Measurements from ENCODE around the gene ABHD12B. TPM values are rescaled to one million over a fixed set of nuclear protein-coding genes. Genes with fewer than 3 reads are reported as not detected.

The ABHD12B gene
- total RNA-seq, 6 donors from 2014 or later: 0.26 to 7.6 (median 0.44) TPM; not detected in 3

- Histone ChIP-seq H3K27ac (no peak overlapping the region), H3K36me3 (no peaks in the 10 kb centered on the region), H3K9me3 (no peaks in the 10 kb centered on the region), H3K27me3 (no peaks in the 10 kb centered on the region), H3K4me1 (peaks cover 5 to 11% (median 8%) of the 10 kb centered on the region in 4 donors), H3K4me3 (no peak overlapping the region)
- no peak for ATAC-seq (ENCODE audit: low FRiP score in 2 of 2)
- WGBS, 2 donors: 79 to 80% methylated on average over 5 of the region's 5 CpGs
- no peak for DNase-seq
- no peak for TF ChIP-seq EP300 (IDR thresholded peaks at IDR 0.05)
- no peak for TF ChIP-seq CTCF (IDR thresholded peaks at IDR 0.05)
- no peak for TF ChIP-seq POLR2AphosphoS5 (IDR thresholded peaks at IDR 0.05)
- TF ChIP-seq POLR2A (IDR thresholded peaks at IDR 0.05): no peak
Observed at GRCh38 chr14:50834802-50835276, 37.0 kb upstream of the ABHD12B start.

- peaks cover 5 to 7% (median 6%) of the 10 kb centered on the region in 4 donors for H3K4me1 ChIP-seq
Observed at GRCh38 chr14:50835280-50835679, 36.6 kb upstream of the ABHD12B start.

GRCh38 chr14:50836515-50836914 is 35.3 kb upstream of the ABHD12B start:
- H3K36me3 ChIP-seq: no peaks in the 10 kb centered on the region
- no peaks in the 10 kb centered on the region for H3K9me3 ChIP-seq
- no peak for TF ChIP-seq POLR2A (IDR thresholded peaks at IDR 0.05)
- TF ChIP-seq EP300 (IDR thresholded peaks at IDR 0.05): no peak
- TF ChIP-seq POLR2AphosphoS5 (IDR thresholded peaks at IDR 0.05): no peak
- no peak for TF ChIP-seq CTCF (IDR thresholded peaks at IDR 0.05)
- ATAC-seq (ENCODE audit: low FRiP score in 2 of 2) (no peak), DNase-seq (no peak)
- H3K4me1 ChIP-seq: peaks cover 5 to 6% (median 6%) of the 10 kb centered on the region in 4 donors
- no peak overlapping the region for H3K27ac ChIP-seq
- WGBS, 2 donors: 89 to 96% methylated on average over 5 of the region's 5 CpGs
- H3K27me3 ChIP-seq: no peaks in the 10 kb centered on the region
- no peak overlapping the region for H3K4me3 ChIP-seq

More at GRCh38 chr14:50835280-50835679, 36.6 kb upstream of the ABHD12B start:
- no peak for ATAC-seq (ENCODE audit: low FRiP score in 2 of 2)
- Histone ChIP-seq H3K4me3 (no peak overlapping the region), H3K27ac (no peak overlapping the region), H3K27me3 (no peaks in the 10 kb centered on the region), H3K36me3 (no peaks in the 10 kb centered on the region), H3K9me3 (no peaks in the 10 kb centered on the region)
- TF ChIP-seq CTCF (IDR thresholded peaks at IDR 0.05): no peak
- no peak for TF ChIP-seq EP300 (IDR thresholded peaks at IDR 0.05)
- TF ChIP-seq POLR2A (IDR thresholded peaks at IDR 0.05): no peak
- TF ChIP-seq POLR2AphosphoS5 (IDR thresholded peaks at IDR 0.05): no peak
- DNase-seq: no peak
- 24 to 29% methylated on average over 2 of the region's 2 CpGs for WGBS, 2 donors

- Histone ChIP-seq H3K4me3 (no peak overlapping the region), H3K4me1 (no peaks in the 10 kb centered on the region), H3K36me3 (no peaks in the 10 kb centered on the region), H3K27ac (no peak overlapping the region), H3K27me3 (no peaks in the 10 kb centered on the region), H3K9me3 (no peaks in the 10 kb centered on the region)
- TF ChIP-seq POLR2A (IDR thresholded peaks at IDR 0.05) (no peak), CTCF (IDR thresholded peaks at IDR 0.05) (no peak), POLR2AphosphoS5 (IDR thresholded peaks at IDR 0.05) (no peak), EP300 (IDR thresholded peaks at IDR 0.05) (no peak)
- ATAC-seq (ENCODE audit: low FRiP score in 2 of 2) (no peak), DNase-seq (no peak)
- WGBS, 2 donors: 90 to 95% methylated on average over 10 of the region's 10 CpGs
Observed at GRCh38 chr14:50837271-50837670, 34.6 kb upstream of the ABHD12B start.

GRCh38 chr14:50837850-50838470 is 33.9 kb upstream of the ABHD12B start:
- Histone ChIP-seq H3K4me3 (no peak overlapping the region), H3K36me3 (no peaks in the 10 kb centered on the region), H3K27ac (no peak overlapping the region), H3K9me3 (no peaks in the 10 kb centered on the region), H3K27me3 (no peaks in the 10 kb centered on the region), H3K4me1 (no peaks in the 10 kb centered on the region)
- TF ChIP-seq POLR2A (IDR thresholded peaks at IDR 0.05): no peak
- TF ChIP-seq CTCF (IDR thresholded peaks at IDR 0.05): no peak
- TF ChIP-seq POLR2AphosphoS5 (IDR thresholded peaks at IDR 0.05): no peak
- no peak for TF ChIP-seq EP300 (IDR thresholded peaks at IDR 0.05)
- WGBS, 2 donors: 83 to 85% methylated on average over 2 of the region's 2 CpGs
- ATAC-seq (ENCODE audit: low FRiP score in 2 of 2): no peak
- no peak for DNase-seq
